ENCODE data around the gene SCEL. TPM values are rescaled to one million over a fixed set of nuclear protein-coding genes. Genes with fewer than 3 reads are reported as not detected.
A peak's percentile ranks its signal among the peaks of the same experiment; 100 is the strongest.

Gene SCEL
- total RNA-seq, 1 donor from 2014 or later: not detected

- no peak overlapping the region for H3K27ac Mint-ChIP-seq (ENCODE audit: unreplicated experiment)
- no peaks in the 10 kb centered on the region for H3K36me3 Mint-ChIP-seq (ENCODE audit: unreplicated experiment)
Measured at GRCh38 chr13:77507931-77508776, 27.4 kb upstream of the SCEL start.

GRCh38 chr13:77508959-77509620 is 26.4 kb upstream of the SCEL start:
- Mint-ChIP-seq H3K9me3 (ENCODE audit: unreplicated experiment) (peaks cover 1% of the 10 kb centered on the region), H3K27ac (ENCODE audit: unreplicated experiment) (no peak overlapping the region), H3K36me3 (ENCODE audit: unreplicated experiment) (no peaks in the 10 kb centered on the region), H3K27me3 (ENCODE audit: unreplicated experiment) (no peaks in the 10 kb centered on the region), H3K4me3 (ENCODE audit: unreplicated experiment) (no peak overlapping the region), H3K4me1 (ENCODE audit: low read depth, unreplicated experiment) (no peaks in the 10 kb centered on the region)
- no peak for DNase-seq
- TF ChIP-seq CTCF (IDR thresholded peaks at IDR 0.05; ENCODE audit: partially characterized antibody, unreplicated experiment): no peak

More at GRCh38 chr13:77507931-77508776, 27.4 kb upstream of the SCEL start:
- no peak for TF ChIP-seq CTCF (IDR thresholded peaks at IDR 0.05; ENCODE audit: partially characterized antibody, unreplicated experiment)
- peaks cover 1% of the 10 kb centered on the region for H3K9me3 Mint-ChIP-seq (ENCODE audit: unreplicated experiment)
- no peaks in the 10 kb centered on the region for H3K27me3 Mint-ChIP-seq (ENCODE audit: unreplicated experiment)
- DNase-seq: no peak
- no peak overlapping the region for H3K4me3 Mint-ChIP-seq (ENCODE audit: unreplicated experiment)
- no peaks in the 10 kb centered on the region for H3K4me1 Mint-ChIP-seq (ENCODE audit: low read depth, unreplicated experiment)

GRCh38 chr13:77510156-77510555 is 25.4 kb upstream of the SCEL start:
- no peak overlapping the region for H3K27ac Mint-ChIP-seq (ENCODE audit: unreplicated experiment)
- H3K36me3 Mint-ChIP-seq (ENCODE audit: unreplicated experiment): no peaks in the 10 kb centered on the region
- DNase-seq: no peak
- no peak for TF ChIP-seq CTCF (IDR thresholded peaks at IDR 0.05; ENCODE audit: partially characterized antibody, unreplicated experiment)
- no peaks in the 10 kb centered on the region for H3K4me1 Mint-ChIP-seq (ENCODE audit: low read depth, unreplicated experiment)
- H3K27me3 Mint-ChIP-seq (ENCODE audit: unreplicated experiment): no peaks in the 10 kb centered on the region
- no peak overlapping the region for H3K4me3 Mint-ChIP-seq (ENCODE audit: unreplicated experiment)
- H3K9me3 Mint-ChIP-seq (ENCODE audit: unreplicated experiment): peaks cover 1% of the 10 kb centered on the region

GRCh38 chr13:77511552-77511951 is 24.0 kb upstream of the SCEL start:
- no peak for TF ChIP-seq CTCF (IDR thresholded peaks at IDR 0.05; ENCODE audit: partially characterized antibody, unreplicated experiment)
- Mint-ChIP-seq H3K9me3 (ENCODE audit: unreplicated experiment) (peaks cover 1% of the 10 kb centered on the region), H3K36me3 (ENCODE audit: unreplicated experiment) (no peaks in the 10 kb centered on the region), H3K27ac (ENCODE audit: unreplicated experiment) (no peak overlapping the region), H3K4me1 (ENCODE audit: low read depth, unreplicated experiment) (no peaks in the 10 kb centered on the region), H3K4me3 (ENCODE audit: unreplicated experiment) (no peak overlapping the region), H3K27me3 (ENCODE audit: unreplicated experiment) (no peaks in the 10 kb centered on the region)
- peak; percentile 16 for DNase-seq

All from glutamatergic neuron (in vitro differentiated cells).